ENCODE data around the gene BCL2.

DNA sequence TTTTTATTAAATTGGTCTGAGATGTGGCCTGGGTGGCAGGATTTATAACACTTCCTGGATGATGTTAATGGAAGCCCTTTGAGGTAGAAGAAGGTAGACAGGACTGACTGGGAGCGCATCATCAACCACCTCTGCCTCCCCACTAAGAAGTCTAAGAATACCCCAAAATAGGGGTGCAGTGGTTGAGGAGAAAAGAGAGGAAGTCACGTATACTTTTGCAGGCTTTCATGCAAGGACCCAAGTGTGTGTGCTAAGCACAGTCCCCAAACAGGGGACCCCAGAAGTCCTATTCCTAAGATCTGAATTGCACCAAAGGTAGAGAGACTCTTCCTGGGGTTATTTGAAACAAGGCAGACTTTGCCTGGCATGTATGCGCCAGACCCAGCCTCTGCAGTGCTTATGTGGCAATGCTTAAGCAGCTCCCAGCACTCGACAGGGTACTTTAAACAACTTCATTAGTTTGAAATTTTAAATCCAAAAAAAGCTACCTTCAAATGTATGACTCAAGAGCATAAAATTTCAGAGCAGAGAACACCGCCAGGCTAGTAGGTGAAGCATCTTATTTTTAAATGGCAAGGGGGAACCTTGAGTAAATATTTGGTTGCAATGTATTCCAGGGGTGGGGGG lies 35.3 kb downstream of the BCL2 start:
- TF ChIP-seq YY1 (IDR thresholded peaks at IDR 0.05; ENCODE audit: low read depth): no peak
- no peak for TF ChIP-seq TAF1 (IDR thresholded peaks at IDR 0.05; ENCODE audit: low read depth)
- TF ChIP-seq EGR1 (IDR thresholded peaks at IDR 0.05): no peak
- no peak for TF ChIP-seq TCF12 (IDR thresholded peaks at IDR 0.05; ENCODE audit: low read depth)
- TF ChIP-seq FOXM1 (IDR thresholded peaks at IDR 0.05; ENCODE audit: borderline replicate concordance, low read depth): no peak
- no peak for TF ChIP-seq NFIC (IDR thresholded peaks at IDR 0.05)
- no peak for TF ChIP-seq RAD21 (IDR thresholded peaks at IDR 0.05; ENCODE audit: low read depth)
- TF ChIP-seq, protein P1, sequence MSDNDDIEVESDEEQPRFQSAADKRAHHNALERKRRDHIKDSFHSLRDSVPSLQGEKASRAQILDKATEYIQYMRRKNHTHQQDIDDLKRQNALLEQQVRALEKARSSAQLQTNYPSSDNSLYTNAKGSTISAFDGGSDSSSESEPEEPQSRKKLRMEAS (IDR thresholded peaks at IDR 0.05): no peak
- TF ChIP-seq, protein P2, sequence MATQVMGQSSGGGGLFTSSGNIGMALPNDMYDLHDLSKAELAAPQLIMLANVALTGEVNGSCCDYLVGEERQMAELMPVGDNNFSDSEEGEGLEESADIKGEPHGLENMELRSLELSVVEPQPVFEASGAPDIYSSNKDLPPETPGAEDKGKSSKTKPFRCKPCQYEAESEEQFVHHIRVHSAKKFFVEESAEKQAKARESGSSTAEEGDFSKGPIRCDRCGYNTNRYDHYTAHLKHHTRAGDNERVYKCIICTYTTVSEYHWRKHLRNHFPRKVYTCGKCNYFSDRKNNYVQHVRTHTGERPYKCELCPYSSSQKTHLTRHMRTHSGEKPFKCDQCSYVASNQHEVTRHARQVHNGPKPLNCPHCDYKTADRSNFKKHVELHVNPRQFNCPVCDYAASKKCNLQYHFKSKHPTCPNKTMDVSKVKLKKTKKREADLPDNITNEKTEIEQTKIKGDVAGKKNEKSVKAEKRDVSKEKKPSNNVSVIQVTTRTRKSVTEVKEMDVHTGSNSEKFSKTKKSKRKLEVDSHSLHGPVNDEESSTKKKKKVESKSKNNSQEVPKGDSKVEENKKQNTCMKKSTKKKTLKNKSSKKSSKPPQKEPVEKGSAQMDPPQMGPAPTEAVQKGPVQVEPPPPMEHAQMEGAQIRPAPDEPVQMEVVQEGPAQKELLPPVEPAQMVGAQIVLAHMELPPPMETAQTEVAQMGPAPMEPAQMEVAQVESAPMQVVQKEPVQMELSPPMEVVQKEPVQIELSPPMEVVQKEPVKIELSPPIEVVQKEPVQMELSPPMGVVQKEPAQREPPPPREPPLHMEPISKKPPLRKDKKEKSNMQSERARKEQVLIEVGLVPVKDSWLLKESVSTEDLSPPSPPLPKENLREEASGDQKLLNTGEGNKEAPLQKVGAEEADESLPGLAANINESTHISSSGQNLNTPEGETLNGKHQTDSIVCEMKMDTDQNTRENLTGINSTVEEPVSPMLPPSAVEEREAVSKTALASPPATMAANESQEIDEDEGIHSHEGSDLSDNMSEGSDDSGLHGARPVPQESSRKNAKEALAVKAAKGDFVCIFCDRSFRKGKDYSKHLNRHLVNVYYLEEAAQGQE (IDR thresholded peaks at IDR 0.05; ENCODE audit: low read depth): no peak
- no peak for TF ChIP-seq CREB1 (IDR thresholded peaks at IDR 0.05; ENCODE audit: low read depth)
- no peak for TF ChIP-seq EP300 (IDR thresholded peaks at IDR 0.05; ENCODE audit: borderline replicate concordance)
- no peak for TF ChIP-seq ZBTB7A (IDR thresholded peaks at IDR 0.05; ENCODE audit: low read depth)

All from Ishikawa (cell line).